NT2/D1 (cell line): ENCODE data around the gene SAA1.

Experiments
- YY1 ChIP-seq: IDR thresholded peaks from 2 replicates; pipeline ENCODE4 v1.6.1; 2011; ENCODE audit not compliant: insufficient read length, insufficient read depth
- ZNF274 ChIP-seq: IDR thresholded peaks from 2 replicates; pipeline ENCODE4 v1.6.1; 2011; ENCODE audit warnings: mild to moderate bottlenecking, low read depth, low read length

DNA sequence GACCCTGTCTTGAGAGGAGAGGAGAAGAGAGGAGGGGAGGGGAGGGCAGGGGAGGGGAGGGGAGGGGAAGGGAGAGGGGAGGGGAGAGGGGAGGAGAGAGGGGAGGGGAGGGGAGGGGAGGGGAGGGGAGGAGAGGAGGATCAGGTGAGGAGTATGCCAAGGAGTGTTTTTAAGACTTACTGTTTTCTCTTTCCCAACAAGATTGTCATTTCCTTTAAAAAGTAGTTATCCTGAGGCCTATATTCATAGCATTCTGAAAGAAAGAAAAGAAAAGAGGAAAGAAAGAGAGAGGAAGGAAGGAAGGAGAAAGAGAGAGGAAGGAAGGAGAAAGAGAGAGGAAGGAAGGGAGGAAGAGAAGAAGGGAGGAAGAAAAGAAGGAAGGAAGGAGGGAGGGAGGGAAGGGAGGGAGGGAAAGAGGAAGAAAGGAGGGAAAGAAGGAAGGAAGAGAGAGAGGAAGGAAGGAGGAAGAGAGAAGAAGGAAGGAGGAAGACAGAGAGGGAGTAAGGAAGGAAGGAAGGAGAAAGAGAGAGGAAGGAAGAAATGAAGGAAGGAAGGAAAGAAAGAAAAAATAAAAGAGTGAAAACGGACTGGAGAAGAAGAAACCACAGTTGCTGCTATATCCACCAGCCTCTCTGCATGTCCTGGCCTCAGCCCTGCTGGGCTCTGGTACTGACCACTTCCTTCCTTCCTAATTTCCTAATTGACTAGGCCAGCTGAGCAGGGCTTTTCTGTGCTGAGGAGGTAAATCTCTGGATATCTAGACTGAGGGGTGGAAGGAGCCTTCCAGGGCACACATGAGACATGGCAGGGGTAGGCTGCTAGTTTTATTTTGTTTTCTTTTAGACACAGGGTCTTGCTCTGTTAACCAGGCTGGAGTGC lies 1.1 kb upstream of the SAA1 start:
- TF ChIP-seq YY1 (no peak), ZNF274 (no peak)
